Gastrocnemius medialis (tissue), 4 donors: ENCODE measurements around the gene SCGB1C2. TPM values are rescaled to one million over a fixed set of nuclear protein-coding genes. Genes with fewer than 3 reads are reported as not detected.
"Not testable (repeated sequence)": the region's sequence is repeated elsewhere in the genome, so short reads cannot be mapped to it uniquely, and the experiment has no call there.

ENCODE experiments used
- ATAC-seq, 2 donors: fragments of 150-250 bp; one replicate each; pipeline ENCODE4 v1.9.1; 2016
- DNase-seq, 2 donors: peaks; one replicate each; pipeline ENCODE4 v3.0.0-alpha.2; 2019
- H3K27ac ChIP-seq, 4 donors: fragments of 200-600 bp; sonication (generic); 1 replicate in 1 of 4; 2 replicates in 3 of 4; pipeline ENCODE4 v1.5.1; 2016 to 2018; ENCODE audit warnings: mild to moderate bottlenecking in 2 of 4, moderate library complexity in 1 of 4
- H3K27me3 ChIP-seq, 3 donors: fragments of 200-600 bp; sonication (generic) in 2 of 3; 1 replicate in 1 of 3; 2 replicates in 2 of 3; pipeline versions ENCODE4 v1.5.1 to v1.6.0; 2016 to 2019; ENCODE audit warnings: mild to moderate bottlenecking in 1 of 3, moderate library complexity in 1 of 3
- H3K36me3 ChIP-seq, 2 donors: fragments of 200-600 bp; sonication (generic) in 1 of 2; one replicate each; pipeline ENCODE4 v1.5.1; 2017 to 2018
- H3K4me1 ChIP-seq, 2 donors: fragments of 200-600 bp; sonication (generic) in 1 of 2; one replicate each; pipeline ENCODE4 v1.5.1; 2016 to 2017; ENCODE audit warnings: mild to moderate bottlenecking in 2 of 2
- H3K4me3 ChIP-seq, 4 donors: fragments of 200-600 bp; sonication (generic) in 3 of 4; 1 replicate in 1 of 4; 2 replicates in 3 of 4; pipeline ENCODE4 v1.5.1; 2016 to 2019; ENCODE audit warnings: mild to moderate bottlenecking in 2 of 4
- H3K9me3 ChIP-seq, 3 donors: fragments of 200-600 bp; sonication (generic) in 2 of 3; 1 replicate in 1 of 3; 2 replicates in 2 of 3; pipeline ENCODE4 v1.5.1; 2016 to 2019
- POLR2A ChIP-seq, 2 donors: fragments of 450-650 bp; IDR thresholded peaks; one replicate each; pipeline ENCODE4 v1.6.1; 2017; ENCODE audit warnings: antibody characterized with exemption in 2 of 2, mild to moderate bottlenecking in 2 of 2, moderate library complexity in 2 of 2
- in situ Hi-C, 4 donors: fragments of 200-750 bp; cut with MboI; loops; one replicate each; pipeline versions ENCODE4 v1.15.0 to v1.8.0; 2017; ENCODE audit warnings: low sequenced_read_pairs in 4 of 4
- intact Hi-C: fragments of 100-400 bp; cut with DNase I; formaldehyde crosslinking; loops from one replicate; pipeline ENCODE4 v1.15.1; 2023; ENCODE audit warnings: low total_unique reads
- total RNA-seq, 4 donors: library from RNA; depleted of rRNA; stranded (reverse); fragments of >200 nt; gene quantifications; one replicate each; pipeline versions ENCODE4 v1.1.0 to v1.2.3, GENCODE V29; 2016
- TF ChIP-seq, protein P1 (sequence below), 5 experiments: fragments of 450-650 bp in 3 of 5; fragments of 200-600 bp in 2 of 5; sonication (generic) in 2 of 5; IDR thresholded peaks in 4 of 5; conservative IDR thresholded peaks in 1 of 5; 1 replicate in 4 of 5; 2 replicates in 1 of 5; pipeline ENCODE4 v1.5.1; 2016 to 2019; ENCODE audit warnings: antibody characterized with exemption in 5 of 5, mild to moderate bottlenecking in 3 of 5, moderate library complexity in 3 of 5

Gene SCGB1C2
- total RNA-seq, 4 donors from 2014 or later: not detected

DNA sequence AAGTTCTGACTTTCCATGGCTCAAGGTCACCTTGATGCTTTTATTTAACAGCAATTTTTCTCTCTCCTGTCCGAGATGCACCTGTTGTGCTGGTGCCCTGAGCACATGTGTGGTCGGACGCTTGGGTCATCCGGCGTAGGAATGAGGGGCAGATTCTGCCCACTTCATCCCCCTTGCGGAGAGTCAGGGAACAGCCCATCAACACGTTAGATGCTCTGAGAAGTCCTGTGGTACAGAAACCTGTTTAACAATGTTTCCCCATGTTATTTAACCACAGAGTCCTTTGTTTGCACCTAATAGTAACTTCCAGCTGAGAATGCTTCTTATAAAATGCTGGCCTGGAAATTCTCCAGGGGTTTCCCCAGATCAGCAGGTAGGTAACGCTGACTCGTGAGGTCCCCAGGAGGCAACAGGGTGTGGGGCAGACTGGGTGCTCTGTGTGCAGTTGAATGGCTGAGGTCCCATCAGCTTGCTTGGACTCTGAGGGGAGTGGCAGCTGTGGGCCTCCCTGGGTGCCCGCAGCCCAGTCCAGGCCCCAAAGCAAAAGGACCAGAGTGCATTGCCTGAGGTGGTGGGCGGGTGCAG lies 26.2 kb downstream of the SCGB1C2 start:
- H3K4me3 ChIP-seq: no peak overlapping the region
- H3K36me3 ChIP-seq: no peaks in the 10 kb centered on the region
- in situ Hi-C loops (no loop called here), intact Hi-C loops (no loop called here)
- DNase-seq: no peak
- no peaks in the 10 kb centered on the region for H3K4me1 ChIP-seq
- H3K27ac ChIP-seq: no peak overlapping the region
- H3K9me3 ChIP-seq: no peaks in the 10 kb centered on the region
- TF ChIP-seq, protein P1, sequence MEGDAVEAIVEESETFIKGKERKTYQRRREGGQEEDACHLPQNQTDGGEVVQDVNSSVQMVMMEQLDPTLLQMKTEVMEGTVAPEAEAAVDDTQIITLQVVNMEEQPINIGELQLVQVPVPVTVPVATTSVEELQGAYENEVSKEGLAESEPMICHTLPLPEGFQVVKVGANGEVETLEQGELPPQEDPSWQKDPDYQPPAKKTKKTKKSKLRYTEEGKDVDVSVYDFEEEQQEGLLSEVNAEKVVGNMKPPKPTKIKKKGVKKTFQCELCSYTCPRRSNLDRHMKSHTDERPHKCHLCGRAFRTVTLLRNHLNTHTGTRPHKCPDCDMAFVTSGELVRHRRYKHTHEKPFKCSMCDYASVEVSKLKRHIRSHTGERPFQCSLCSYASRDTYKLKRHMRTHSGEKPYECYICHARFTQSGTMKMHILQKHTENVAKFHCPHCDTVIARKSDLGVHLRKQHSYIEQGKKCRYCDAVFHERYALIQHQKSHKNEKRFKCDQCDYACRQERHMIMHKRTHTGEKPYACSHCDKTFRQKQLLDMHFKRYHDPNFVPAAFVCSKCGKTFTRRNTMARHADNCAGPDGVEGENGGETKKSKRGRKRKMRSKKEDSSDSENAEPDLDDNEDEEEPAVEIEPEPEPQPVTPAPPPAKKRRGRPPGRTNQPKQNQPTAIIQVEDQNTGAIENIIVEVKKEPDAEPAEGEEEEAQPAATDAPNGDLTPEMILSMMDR (IDR thresholded peaks at IDR 0.05 in 4 of 5, conservative IDR thresholded peaks at IDR 0.05 in 1 of 5): no peak
- no peak for TF ChIP-seq POLR2A (IDR thresholded peaks at IDR 0.05)
- ATAC-seq: no peak
- no peaks in the 10 kb centered on the region for H3K27me3 ChIP-seq

GRCh38 chr17:164303-165235 lies 27.2 kb downstream of the SCGB1C2 start:
- Histone ChIP-seq H3K9me3 (no peaks in the 10 kb centered on the region), H3K4me1 (no peaks in the 10 kb centered on the region), H3K27me3 (no peaks in the 10 kb centered on the region), H3K27ac (no peak overlapping the region), H3K4me3 (no peak overlapping the region), H3K36me3 (no peaks in the 10 kb centered on the region)
- in situ Hi-C loops (no loop called here), intact Hi-C loops (no loop called here)
- DNase-seq (no peak), ATAC-seq (peak in 1 of 2 donors; percentile 45)
- no peak for TF ChIP-seq POLR2A (IDR thresholded peaks at IDR 0.05)
- TF ChIP-seq, protein P1 (IDR thresholded peaks at IDR 0.05 in 4 of 5, conservative IDR thresholded peaks at IDR 0.05 in 1 of 5): peak in 3 of 5 experiments; percentile 34 to 54 (median 35)

GRCh38 chr17:165939-166338 lies 28.6 kb downstream of the SCGB1C2 start:
- no peak for ATAC-seq
- no peak overlapping the region for H3K4me3 ChIP-seq
- no peaks in the 10 kb centered on the region for H3K9me3 ChIP-seq
- no peak for DNase-seq
- no peaks in the 10 kb centered on the region for H3K27me3 ChIP-seq
- no peaks in the 10 kb centered on the region for H3K36me3 ChIP-seq
- no peak overlapping the region for H3K27ac ChIP-seq
- in situ Hi-C loops (no loop called here), intact Hi-C loops (no loop called here)
- no peak for TF ChIP-seq POLR2A (IDR thresholded peaks at IDR 0.05)
- TF ChIP-seq, protein P1 (IDR thresholded peaks at IDR 0.05 in 4 of 5, conservative IDR thresholded peaks at IDR 0.05 in 1 of 5): no peak
- H3K4me1 ChIP-seq: no peaks in the 10 kb centered on the region

GRCh38 chr17:168614-169013 lies 31.2 kb downstream of the SCGB1C2 start:
- intact Hi-C loops, H3K27ac ChIP-seq, ATAC-seq, DNase-seq, H3K9me3 ChIP-seq, H3K36me3 ChIP-seq, H3K4me3 ChIP-seq, in situ Hi-C loops, H3K4me1 ChIP-seq, H3K27me3 ChIP-seq: not testable (repeated sequence)

GRCh38 chr17:170130-170670 lies 32.8 kb downstream of the SCGB1C2 start:
- H3K27me3 ChIP-seq: no peaks in the 10 kb centered on the region
- no peaks in the 10 kb centered on the region for H3K4me1 ChIP-seq
- H3K36me3 ChIP-seq: no peaks in the 10 kb centered on the region
- ATAC-seq: no peak
- in situ Hi-C loops (no loop called here), intact Hi-C loops (no loop called here)
- H3K27ac ChIP-seq: no peak overlapping the region
- DNase-seq: no peak
- TF ChIP-seq POLR2A (IDR thresholded peaks at IDR 0.05): no peak
- TF ChIP-seq, protein P1 (IDR thresholded peaks at IDR 0.05 in 4 of 5, conservative IDR thresholded peaks at IDR 0.05 in 1 of 5): no peak
- no peaks in the 10 kb centered on the region for H3K9me3 ChIP-seq
- no peak overlapping the region for H3K4me3 ChIP-seq
